T-helper 1 cell treated with Interleukin-12 subunit alpha and Interleukin-12 subunit beta and Interleukin-4 antibody, amounts not matched to agents 30 μg/mL and 1 μg/mL, for 36 hours (primary cell): ENCODE results near the gene FHOD3.

ENCODE experiments used
- H3K27ac Mint-ChIP-seq: one replicate; pipeline ENCODE4 v1.8.0; 2021; ENCODE audit warnings: mild to moderate bottlenecking, mixed read lengths
- H3K27me3 Mint-ChIP-seq: one replicate; pipeline ENCODE4 v1.8.0; 2021; ENCODE audit warnings: low read depth, mixed read lengths
- H3K36me3 Mint-ChIP-seq: one replicate; pipeline ENCODE4 v1.8.0; 2021; ENCODE audit warnings: low read depth, mixed read lengths
- H3K4me1 Mint-ChIP-seq: one replicate; pipeline ENCODE4 v1.8.0; 2021; ENCODE audit warnings: low read depth, mixed read lengths
- H3K4me3 Mint-ChIP-seq: one replicate; pipeline ENCODE4 v1.8.0; 2021; ENCODE audit warnings: mild to moderate bottlenecking, moderate library complexity, mixed read lengths
- H3K9me3 Mint-ChIP-seq: one replicate; pipeline ENCODE4 v1.8.0; 2021; ENCODE audit warnings: mixed read lengths

The FHOD3 gene

GRCh38 chr18:36303211-36303844 is 5.8 kb downstream of the FHOD3 start:
- H3K9me3 Mint-ChIP-seq = no peaks in the 10 kb centered on the region
- peaks cover 66% of the 10 kb centered on the region for H3K27me3 Mint-ChIP-seq
- H3K4me3 Mint-ChIP-seq = no peak overlapping the region
- no peak overlapping the region for H3K27ac Mint-ChIP-seq
- no peaks in the 10 kb centered on the region for H3K4me1 Mint-ChIP-seq
- H3K36me3 Mint-ChIP-seq = no peaks in the 10 kb centered on the region

GRCh38 chr18:36304723-36305122 is 7.2 kb downstream of the FHOD3 start:
- Mint-ChIP-seq H3K9me3 (no peaks in the 10 kb centered on the region), H3K27ac (no peak overlapping the region), H3K4me3 (no peak overlapping the region), H3K27me3 (peaks cover 59% of the 10 kb centered on the region), H3K4me1 (no peaks in the 10 kb centered on the region), H3K36me3 (no peaks in the 10 kb centered on the region)

- H3K9me3 Mint-ChIP-seq = no peaks in the 10 kb centered on the region
- no peak overlapping the region for H3K27ac Mint-ChIP-seq
- H3K4me1 Mint-ChIP-seq = no peaks in the 10 kb centered on the region
- H3K27me3 Mint-ChIP-seq = peaks cover 54% of the 10 kb centered on the region
- H3K4me3 Mint-ChIP-seq = no peak overlapping the region
- H3K36me3 Mint-ChIP-seq = no peaks in the 10 kb centered on the region
These were observed 7.9 kb downstream of the FHOD3 start for GRCh38 chr18:36305375-36305774.

- Mint-ChIP-seq H3K27ac (no peak overlapping the region), H3K36me3 (no peaks in the 10 kb centered on the region)
These were observed 10.0 kb downstream of the FHOD3 start for GRCh38 chr18:36307513-36307912.

GRCh38 chr18:36308711-36309435 is 11.4 kb downstream of the FHOD3 start:
- Mint-ChIP-seq H3K36me3 (no peaks in the 10 kb centered on the region), H3K27ac (no peak overlapping the region), H3K4me3 (no peak overlapping the region), H3K9me3 (no peaks in the 10 kb centered on the region), H3K27me3 (peaks cover 32% of the 10 kb centered on the region), H3K4me1 (no peaks in the 10 kb centered on the region)

More at GRCh38 chr18:36307513-36307912, 10.0 kb downstream of the FHOD3 start:
- no peak overlapping the region for H3K4me3 Mint-ChIP-seq
- no peaks in the 10 kb centered on the region for H3K9me3 Mint-ChIP-seq
- H3K4me1 Mint-ChIP-seq = no peaks in the 10 kb centered on the region
- H3K27me3 Mint-ChIP-seq = peaks cover 44% of the 10 kb centered on the region

GRCh38 chr18:36309436-36310391 is 12.2 kb downstream of the FHOD3 start:
- Mint-ChIP-seq H3K9me3 (no peaks in the 10 kb centered on the region), H3K27ac (no peak overlapping the region), H3K36me3 (no peaks in the 10 kb centered on the region), H3K4me3 (no peak overlapping the region), H3K27me3 (peaks cover 30% of the 10 kb centered on the region), H3K4me1 (no peaks in the 10 kb centered on the region)

- H3K27me3 Mint-ChIP-seq = peaks cover 20% of the 10 kb centered on the region
- no peak overlapping the region for H3K27ac Mint-ChIP-seq
- no peaks in the 10 kb centered on the region for H3K4me1 Mint-ChIP-seq
- no peak overlapping the region for H3K4me3 Mint-ChIP-seq
- no peaks in the 10 kb centered on the region for H3K9me3 Mint-ChIP-seq
- H3K36me3 Mint-ChIP-seq = no peaks in the 10 kb centered on the region
These were observed 13.6 kb downstream of the FHOD3 start for GRCh38 chr18:36311026-36311570.

- H3K4me3 Mint-ChIP-seq = no peak overlapping the region
- H3K4me1 Mint-ChIP-seq = no peaks in the 10 kb centered on the region
- H3K27ac Mint-ChIP-seq = no peak overlapping the region
- no peaks in the 10 kb centered on the region for H3K9me3 Mint-ChIP-seq
- H3K36me3 Mint-ChIP-seq = no peaks in the 10 kb centered on the region
- H3K27me3 Mint-ChIP-seq = peaks cover 16% of the 10 kb centered on the region
These were observed 15.4 kb downstream of the FHOD3 start for GRCh38 chr18:36312806-36313395.

- no peaks in the 10 kb centered on the region for H3K36me3 Mint-ChIP-seq
- H3K4me3 Mint-ChIP-seq = no peak overlapping the region
- no peaks in the 10 kb centered on the region for H3K4me1 Mint-ChIP-seq
These were observed 16.6 kb downstream of the FHOD3 start for GRCh38 chr18:36314098-36314497.

GRCh38 chr18:36314754-36315153 is 17.2 kb downstream of the FHOD3 start:
- H3K4me1 Mint-ChIP-seq = no peaks in the 10 kb centered on the region
- H3K27me3 Mint-ChIP-seq = peaks cover 16% of the 10 kb centered on the region
- H3K36me3 Mint-ChIP-seq = no peaks in the 10 kb centered on the region
- no peak overlapping the region for H3K27ac Mint-ChIP-seq
- H3K9me3 Mint-ChIP-seq = peaks cover 10% of the 10 kb centered on the region
- no peak overlapping the region for H3K4me3 Mint-ChIP-seq

More at GRCh38 chr18:36314098-36314497, 16.6 kb downstream of the FHOD3 start:
- H3K27me3 Mint-ChIP-seq = peaks cover 14% of the 10 kb centered on the region
- no peak overlapping the region for H3K27ac Mint-ChIP-seq
- H3K9me3 Mint-ChIP-seq = peaks cover 9% of the 10 kb centered on the region

GRCh38 chr18:36315736-36316135 is 18.2 kb downstream of the FHOD3 start:
- Mint-ChIP-seq H3K36me3 (no peaks in the 10 kb centered on the region), H3K27me3 (peaks cover 16% of the 10 kb centered on the region), H3K4me1 (no peaks in the 10 kb centered on the region), H3K27ac (no peak overlapping the region), H3K9me3 (peaks cover 10% of the 10 kb centered on the region), H3K4me3 (no peak overlapping the region)

- H3K27ac Mint-ChIP-seq = no peak overlapping the region
- peaks cover 16% of the 10 kb centered on the region for H3K27me3 Mint-ChIP-seq
- H3K4me3 Mint-ChIP-seq = no peak overlapping the region
- H3K36me3 Mint-ChIP-seq = no peaks in the 10 kb centered on the region
- H3K9me3 Mint-ChIP-seq = peaks cover 10% of the 10 kb centered on the region
- no peaks in the 10 kb centered on the region for H3K4me1 Mint-ChIP-seq
These were observed 18.7 kb downstream of the FHOD3 start for GRCh38 chr18:36316246-36316645.

GRCh38 chr18:36321658-36322407 is 24.3 kb downstream of the FHOD3 start:
- H3K27ac Mint-ChIP-seq = no peak overlapping the region
- peaks cover 10% of the 10 kb centered on the region for H3K9me3 Mint-ChIP-seq
- H3K27me3 Mint-ChIP-seq = peaks cover 11% of the 10 kb centered on the region
- H3K4me3 Mint-ChIP-seq = no peak overlapping the region
- no peaks in the 10 kb centered on the region for H3K36me3 Mint-ChIP-seq
- H3K4me1 Mint-ChIP-seq = no peaks in the 10 kb centered on the region
